Stimulated activated CD8-positive, alpha-beta memory T cell treated with anti-CD3 and anti-CD28 coated beads, Interleukin-15, amount 100 ng/mL, for 24 hours (primary cell): ENCODE data around the gene MAML2.

ENCODE experiments used
- DNase-seq: peaks from one replicate; pipeline ENCODE4 v3.0.0-alpha.2; 2020; ENCODE audit warnings: low read depth

The MAML2 gene

DNA sequence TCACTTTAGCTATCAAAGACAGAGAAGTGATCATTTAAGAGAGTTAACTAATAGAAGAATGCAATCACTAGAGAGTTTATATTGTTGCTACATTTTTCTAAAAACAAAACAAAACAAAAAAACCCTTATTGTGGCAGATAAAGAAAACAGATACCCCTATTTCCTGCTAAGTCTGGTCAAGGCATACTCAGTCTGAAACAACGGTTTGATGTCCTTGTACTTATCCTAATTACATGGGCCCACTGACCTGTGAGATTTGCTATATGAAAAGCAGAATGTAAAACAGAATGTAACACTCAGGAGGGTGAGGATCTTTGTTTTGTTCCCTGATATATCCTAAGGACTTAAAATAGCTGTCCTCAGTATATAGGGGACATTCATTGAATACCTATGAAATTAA is 24.6 kb downstream of the MAML2 start:
- no peak for DNase-seq

DNA sequence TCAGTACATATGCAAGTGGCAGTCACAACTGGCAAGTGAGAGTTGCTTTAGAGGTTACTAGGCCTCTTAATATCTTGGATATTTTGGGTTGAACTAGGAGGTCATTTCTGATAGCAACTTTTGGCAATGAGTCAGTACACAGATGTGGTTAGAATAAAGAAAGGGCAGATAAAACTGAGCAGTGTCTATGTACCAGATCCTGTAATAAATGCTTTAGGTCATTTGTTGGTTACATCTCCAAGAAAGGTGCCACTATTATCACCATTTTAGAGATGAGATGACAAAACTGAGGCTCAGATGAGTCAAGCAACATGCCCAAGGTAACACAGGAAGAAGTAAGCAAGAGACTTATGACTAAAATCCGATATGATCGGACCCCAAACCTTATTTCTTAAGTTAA is 25.0 kb downstream of the MAML2 start:
- DNase-seq: no peak

DNA sequence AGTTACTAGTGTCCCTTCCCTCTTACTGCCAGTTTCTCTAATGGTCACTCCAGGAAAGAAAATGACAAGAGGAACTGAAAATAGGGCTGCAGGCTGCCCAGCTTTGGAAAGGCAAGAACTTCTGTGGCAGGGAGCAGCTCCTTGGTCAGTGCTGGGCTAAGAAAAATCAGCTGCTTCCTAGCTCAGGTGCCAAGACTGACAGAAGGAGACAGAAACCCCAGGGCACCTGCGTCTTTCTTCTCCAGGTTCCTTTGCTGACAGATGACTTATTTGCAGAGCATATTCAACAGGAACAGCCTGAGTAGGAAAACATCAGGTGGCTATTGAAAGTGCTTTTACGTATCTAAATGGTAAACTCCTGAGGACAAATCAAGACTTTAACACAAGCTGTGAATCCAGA is 25.4 kb downstream of the MAML2 start:
- DNase-seq: no peak

- DNase-seq: no peak
Measured at GRCh38 chr11:96316869-96317268, 26.1 kb downstream of the MAML2 start.

DNA sequence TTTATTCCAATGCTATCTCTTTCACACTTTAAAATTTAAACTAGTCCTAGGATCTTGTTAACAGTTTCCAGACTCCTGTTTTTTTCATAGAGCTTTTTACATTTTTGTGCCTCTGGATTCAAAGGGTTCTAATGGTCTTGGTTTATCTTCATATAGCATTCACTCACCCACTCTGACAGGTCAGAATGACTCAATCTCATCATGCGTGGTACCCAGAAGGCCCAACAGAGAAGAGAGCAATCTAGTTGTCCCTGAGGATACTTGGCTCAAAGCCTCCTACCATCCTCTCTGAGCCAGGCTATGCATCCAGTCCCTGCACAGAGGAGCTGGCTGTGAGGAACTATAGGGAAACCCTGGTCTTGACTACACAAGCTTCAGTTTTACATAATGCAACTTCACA is 27.5 kb downstream of the MAML2 start:
- no peak for DNase-seq

DNA sequence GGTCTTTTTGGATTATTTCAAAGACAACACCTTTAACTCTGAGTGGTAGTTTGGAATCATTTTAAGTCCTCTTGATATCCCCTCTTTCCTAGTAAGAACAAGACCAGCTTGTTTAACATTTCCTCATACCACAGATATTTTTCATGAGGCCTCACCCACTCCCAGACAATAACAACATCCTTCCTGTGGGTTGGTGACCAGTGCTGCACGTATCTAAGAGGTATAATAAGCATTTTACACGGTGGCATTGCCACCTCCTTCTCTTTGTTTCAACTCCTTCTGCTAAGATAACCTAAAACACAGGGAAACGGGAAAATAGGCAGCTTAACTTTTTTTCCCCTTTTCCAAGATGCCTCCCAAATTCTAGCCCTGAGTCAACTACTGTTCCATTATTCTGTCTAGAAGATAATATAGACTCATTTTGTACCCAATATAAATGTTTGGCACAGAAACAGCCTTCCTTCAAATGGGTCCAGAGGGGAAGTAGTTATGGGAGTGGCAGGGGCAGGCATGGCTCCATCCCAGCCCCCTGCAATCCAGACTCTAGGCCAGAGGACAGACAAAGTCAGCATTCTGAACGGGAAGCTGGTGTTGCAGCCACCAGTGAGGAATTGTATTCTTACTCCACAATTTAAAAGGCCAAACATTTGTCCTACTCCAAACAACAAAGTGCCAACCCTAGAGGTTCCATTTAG is 28.5 kb downstream of the MAML2 start:
- no peak for DNase-seq

GRCh38 chr11:96313163-96313562 is 29.8 kb downstream of the MAML2 start:
- DNase-seq: no peak

- no peak for DNase-seq
Measured at GRCh38 chr11:96311120-96311568, 31.9 kb downstream of the MAML2 start.

DNA sequence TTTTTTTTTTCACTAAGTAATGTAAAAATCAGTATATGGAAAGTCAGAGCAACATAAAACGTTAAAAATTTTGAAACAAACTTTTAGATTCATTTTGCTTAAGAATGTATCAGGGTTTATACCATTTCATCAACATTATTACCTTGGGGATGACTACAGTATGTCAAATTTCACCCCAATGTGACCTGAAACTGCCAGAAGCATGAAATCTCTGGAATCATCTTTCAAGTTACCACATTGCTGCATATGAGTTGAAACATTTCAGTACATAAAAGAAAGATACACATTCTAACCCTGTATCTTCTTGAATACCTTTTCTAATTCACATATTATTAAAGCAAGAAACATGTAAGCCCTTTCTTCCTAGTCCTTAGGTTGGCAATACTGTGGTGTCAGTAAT is 32.8 kb downstream of the MAML2 start:
- no peak for DNase-seq

GRCh38 chr11:96309643-96310017 is 33.4 kb downstream of the MAML2 start:
- no peak for DNase-seq

DNA sequence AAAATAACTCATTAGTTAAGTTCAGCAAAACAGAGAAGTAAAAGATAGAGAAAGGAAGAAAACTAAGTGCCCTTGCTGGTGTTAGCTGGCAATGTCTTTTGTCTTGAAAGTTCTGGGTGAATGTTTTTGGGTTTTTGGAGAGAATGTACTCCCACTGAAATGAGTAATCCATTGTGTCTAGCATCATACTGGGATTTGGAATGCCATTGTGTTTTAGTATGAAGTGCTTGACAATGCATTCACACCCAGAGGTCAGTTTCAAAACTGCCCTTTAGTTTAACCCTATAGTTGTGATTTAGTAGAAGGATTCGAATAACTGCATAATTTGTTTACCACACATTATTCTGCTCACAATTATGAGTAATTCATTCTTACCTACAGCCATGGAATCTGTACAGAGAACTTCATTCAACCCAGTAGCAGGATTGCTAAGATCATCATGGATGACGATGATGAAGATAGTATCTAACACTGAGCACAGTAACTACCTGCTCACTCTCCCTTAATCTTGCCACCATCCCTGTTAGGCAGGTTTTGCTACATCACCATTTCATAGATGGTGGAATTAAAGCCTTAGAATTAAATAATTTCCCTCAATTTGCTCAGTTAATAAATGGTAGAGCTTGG is 33.9 kb downstream of the MAML2 start:
- DNase-seq: no peak

DNA sequence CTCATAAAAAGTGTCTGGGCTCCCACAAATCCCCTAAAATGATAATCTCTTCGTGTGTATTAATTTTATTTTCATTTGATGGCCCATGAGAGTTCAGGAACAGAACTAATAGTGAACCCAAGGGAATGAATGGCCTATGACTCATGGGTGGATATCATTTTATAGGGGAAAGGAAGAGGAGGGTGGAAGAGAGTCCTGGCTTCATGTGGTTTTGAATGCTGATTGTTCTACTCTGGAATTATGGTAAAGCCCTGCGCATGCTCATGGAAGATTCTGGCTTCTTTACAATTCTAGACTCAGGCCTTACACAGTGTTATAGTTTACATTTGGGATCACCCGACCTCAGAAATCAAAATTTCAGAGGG is 35.2 kb downstream of the MAML2 start:
- no peak for DNase-seq

- DNase-seq: no peak
Measured at GRCh38 chr11:96306933-96307775, 35.8 kb downstream of the MAML2 start.

DNA sequence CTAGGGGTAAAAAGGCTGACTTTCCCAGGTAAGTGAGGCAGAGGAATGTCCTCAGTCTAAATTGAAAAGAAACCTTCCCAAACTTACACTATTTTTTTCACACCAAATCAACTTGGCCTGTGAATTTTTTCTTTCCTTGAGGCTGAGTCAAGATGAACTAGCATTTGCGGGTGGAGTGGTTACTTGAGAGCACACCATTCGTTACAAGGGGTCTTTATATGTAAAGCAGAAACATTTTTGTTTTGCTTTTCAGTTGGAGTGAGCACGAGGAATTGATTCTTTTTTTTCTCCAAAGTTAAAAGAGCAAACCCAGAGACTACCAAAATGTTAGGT is 36.4 kb downstream of the MAML2 start:
- DNase-seq: no peak

- no peak for DNase-seq
Measured at GRCh38 chr11:96306071-96306470, 36.9 kb downstream of the MAML2 start.

- DNase-seq: no peak
Measured at GRCh38 chr11:96303980-96304379, 39.0 kb downstream of the MAML2 start.

- no peak for DNase-seq
Measured at GRCh38 chr11:96303064-96303463, 39.9 kb downstream of the MAML2 start.

GRCh38 chr11:96301818-96302217 is 41.2 kb downstream of the MAML2 start:
- DNase-seq: no peak

- DNase-seq: no peak
Measured at GRCh38 chr11:96299155-96299888, 43.7 kb downstream of the MAML2 start.

DNA sequence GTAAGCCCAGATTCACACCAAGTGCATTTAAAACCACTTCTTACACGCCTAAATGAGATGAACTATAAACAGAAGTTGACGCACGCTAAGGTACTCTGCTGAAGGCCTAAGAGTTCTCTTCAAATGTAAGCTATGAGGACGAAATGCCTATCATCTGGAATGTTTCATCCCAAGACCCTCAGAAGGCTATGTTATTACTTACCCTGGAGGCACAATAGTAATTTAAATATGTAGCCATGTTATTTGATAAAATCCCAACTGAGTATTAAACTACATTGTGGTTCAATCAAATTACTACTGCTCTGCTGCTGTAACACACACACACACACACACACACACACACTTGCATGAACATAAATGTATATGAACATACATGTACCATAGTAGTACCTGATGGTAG is 47.6 kb downstream of the MAML2 start:
- no peak for DNase-seq

- DNase-seq: no peak
Measured at GRCh38 chr11:96294289-96294688, 48.7 kb downstream of the MAML2 start.

- DNase-seq: no peak
Measured at GRCh38 chr11:96293598-96294021, 49.4 kb downstream of the MAML2 start.

DNA sequence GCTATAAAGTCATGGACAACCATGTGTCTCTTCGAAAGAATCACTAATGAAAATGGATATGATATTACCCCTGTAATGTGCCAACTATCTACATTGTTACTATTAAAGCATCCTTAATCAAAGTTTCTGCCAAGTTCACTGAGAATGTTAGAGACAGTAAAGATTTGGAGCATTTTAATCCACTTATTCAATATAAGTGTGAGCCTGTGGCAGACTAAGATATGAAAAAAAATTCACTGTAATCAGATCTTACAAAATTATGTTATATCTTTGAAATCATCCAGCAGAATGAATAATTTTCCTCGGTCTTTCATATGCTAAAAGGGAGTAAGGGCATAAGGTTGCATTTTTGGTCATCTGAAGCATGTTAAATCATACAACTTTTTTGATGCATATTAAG is 49.9 kb downstream of the MAML2 start:
- no peak for DNase-seq
